Smooth muscle cell (in vitro differentiated cells): ENCODE measurements around the gene ZNF57. TPM values are rescaled to one million over a fixed set of nuclear protein-coding genes. Genes with fewer than 3 reads are reported as not detected.
"Not testable (repeated sequence)": the region's sequence is repeated elsewhere in the genome, so short reads cannot be mapped to it uniquely, and the experiment has no call there.

Source experiments
- DNase-seq: peaks from one replicate; lab custom pipeline; 2025; ENCODE audit not compliant: unreplicated experiment; lab: John Stamatoyannopoulos, UW
- H2AFZ ChIP-seq: fragments of 200-600 bp; sonication (generic); 2 replicates; pipeline ENCODE4 v1.6.0; 2016; ENCODE audit warnings: antibody characterized with exemption, low read depth, mild to moderate bottlenecking
- H3F3A ChIP-seq: fragments of 200-600 bp; sonication (generic); 2 replicates; pipeline ENCODE4 v1.6.0; 2017; ENCODE audit warnings: antibody characterized with exemption, low read depth
- H3K27ac ChIP-seq: fragments of 200-600 bp; sonication (generic); 2 replicates; pipeline ENCODE4 v1.5.1; 2016; ENCODE audit warnings: low read depth, mild to moderate bottlenecking
- H3K27me3 ChIP-seq: fragments of 200-600 bp; sonication (generic); 2 replicates; pipeline ENCODE4 v1.6.1; 2016; ENCODE audit warnings: low read depth, mild to moderate bottlenecking
- H3K36me3 ChIP-seq: fragments of 200-600 bp; sonication (generic); 2 replicates; pipeline ENCODE4 v1.5.1; 2016; ENCODE audit warnings: low read depth
- H3K4me1 ChIP-seq: fragments of 200-600 bp; sonication (generic); 2 replicates; pipeline ENCODE4 v1.5.1; 2016; ENCODE audit warnings: low read depth
- H3K4me2 ChIP-seq: fragments of 200-600 bp; sonication (generic); 2 replicates; pipeline ENCODE4 v1.6.0; 2016; ENCODE audit warnings: mild to moderate bottlenecking
- H3K4me3 ChIP-seq: fragments of 200-600 bp; sonication (generic); 2 replicates; pipeline ENCODE4 v1.5.1; 2016; ENCODE audit warnings: mild to moderate bottlenecking
- H3K79me2 ChIP-seq: fragments of 200-600 bp; sonication (generic); 2 replicates; pipeline ENCODE4 v1.6.0; 2016; ENCODE audit warnings: low read depth, mild to moderate bottlenecking
- H3K9ac ChIP-seq: fragments of 200-600 bp; sonication (generic); 2 replicates; pipeline ENCODE4 v1.6.0; 2016; ENCODE audit warnings: low read depth
- H3K9me3 ChIP-seq: fragments of 200-600 bp; sonication (generic); replicated peaks from 2 replicates; pipeline ENCODE4 v1.5.1; 2016; ENCODE audit warnings: low read depth
- H4K20me1 ChIP-seq: fragments of 200-600 bp; sonication (generic); 2 replicates; pipeline ENCODE4 v1.6.0; 2016; ENCODE audit warnings: low read depth
- CTCF ChIP-seq: fragments of 200-600 bp; sonication (generic); IDR thresholded peaks from 2 replicates; pipeline ENCODE4 v1.5.1; 2017; ENCODE audit warnings: borderline replicate concordance, mild to moderate bottlenecking, antibody characterized with exemption; ENCODE audit not compliant: insufficient read depth, poor library complexity, severe bottlenecking
- WGBS: methylation state at CpG from one replicate; pipeline ENCODE4 v1.1.7; 2016; ENCODE audit warnings: low lambda C conversion rate; 5-methylcytosine and 5-hydroxymethylcytosine counted together
- polyA plus RNA-seq: library from polyadenylated mRNA; unstranded; fragments of >200 nt; fragmentation: Nextera tagmentation; extraction: Ambion mirVana; gene quantifications from 2 replicates; pipeline ENCODE4 v1.2.1, GENCODE V29; 2016
- total RNA-seq: library from RNA; depleted of rRNA; stranded (reverse); fragments of >200 nt; gene quantifications from 2 replicates; pipeline ENCODE4 v1.2.3, GENCODE V29; 2014

The ZNF57 gene
- total and polyA plus RNA-seq, 2 experiments from 2014 or later = 0.40 to 1.2 TPM

GRCh38 chr19:2885736-2886135 lies 15.0 kb upstream of the ZNF57 start:
- WGBS = 90% methylated on average over 17 of the region's 17 CpGs

GRCh38 chr19:2887391-2887914 lies 13.3 kb upstream of the ZNF57 start:
- Histone ChIP-seq H3K36me3 (no peaks in the 10 kb centered on the region), H3F3A (no peaks in the 10 kb centered on the region), H3K4me3 (no peak overlapping the region), H3K27me3 (no peaks in the 10 kb centered on the region), H3K4me1 (no peaks in the 10 kb centered on the region), H3K27ac (no peak overlapping the region), H3K79me2 (no peaks in the 10 kb centered on the region), H2AFZ (peak overlapping the region; percentile 42), H3K4me2 (no peak overlapping the region), H4K20me1 (no peaks in the 10 kb centered on the region), H3K9me3 (no peaks in the 10 kb centered on the region), H3K9ac (no peak overlapping the region)
- TF ChIP-seq CTCF = peak; percentile 56
- WGBS = 33% methylated on average over 9 of the region's 9 CpGs
- DNase-seq = no peak

More at GRCh38 chr19:2885736-2886135, 15.0 kb upstream of the ZNF57 start:
- Histone ChIP-seq H3K4me3 (no peak overlapping the region), H3K9me3 (no peaks in the 10 kb centered on the region), H3K9ac (no peak overlapping the region), H3F3A (no peaks in the 10 kb centered on the region), H4K20me1 (no peaks in the 10 kb centered on the region), H2AFZ (no peak overlapping the region), H3K4me1 (no peaks in the 10 kb centered on the region), H3K27ac (no peak overlapping the region), H3K79me2 (no peaks in the 10 kb centered on the region), H3K36me3 (no peaks in the 10 kb centered on the region), H3K4me2 (no peak overlapping the region), H3K27me3 (no peaks in the 10 kb centered on the region)
- DNase-seq = no peak
- TF ChIP-seq CTCF = no peak

GRCh38 chr19:2888731-2889224 lies 11.9 kb upstream of the ZNF57 start:
- H3F3A ChIP-seq = no peaks in the 10 kb centered on the region
- no peaks in the 10 kb centered on the region for H4K20me1 ChIP-seq
- no peak overlapping the region for H3K9ac ChIP-seq
- no peaks in the 10 kb centered on the region for H3K4me1 ChIP-seq
- no peak overlapping the region for H3K27ac ChIP-seq
- no peak overlapping the region for H2AFZ ChIP-seq
- H3K4me3 ChIP-seq = no peak overlapping the region
- no peak overlapping the region for H3K4me2 ChIP-seq
- no peaks in the 10 kb centered on the region for H3K27me3 ChIP-seq
- no peak for TF ChIP-seq CTCF
- H3K9me3 ChIP-seq = no peaks in the 10 kb centered on the region
- no peak for DNase-seq
- 87% methylated on average over 36 of the region's 37 CpGs for WGBS
- no peaks in the 10 kb centered on the region for H3K79me2 ChIP-seq
- H3K36me3 ChIP-seq = no peaks in the 10 kb centered on the region

GRCh38 chr19:2890531-2890930 lies 10.2 kb upstream of the ZNF57 start:
- not testable (repeated sequence) for H2AFZ ChIP-seq, H3K79me2 ChIP-seq, H3K4me1 ChIP-seq, H4K20me1 ChIP-seq, H3K36me3 ChIP-seq, H3K4me2 ChIP-seq, H3F3A ChIP-seq, H3K9me3 ChIP-seq, H3K27ac ChIP-seq, H3K27me3 ChIP-seq, DNase-seq, H3K4me3 ChIP-seq, H3K9ac ChIP-seq
- WGBS = 90% methylated on average over 8 of the region's 8 CpGs
